Uterus (tissue), 2 donors: ENCODE results near the gene CBFA2T2.

Experiments used
- CTCF ChIP-seq, 4 experiments: fragments of 200-600 bp in 2 of 4; fragments of 450-650 bp in 2 of 4; sonication (generic) in 2 of 4; IDR thresholded peaks; one replicate each; pipeline ENCODE4 v1.5.1; 2016 to 2019; ENCODE audit warnings: antibody characterized with exemption in 4 of 4, mild to moderate bottlenecking in 2 of 4, moderate library complexity in 1 of 4
- POLR2A ChIP-seq, 2 donors: fragments of 450-650 bp; IDR thresholded peaks; one replicate each; pipeline ENCODE4 v1.6.1; 2016; ENCODE audit warnings: antibody characterized with exemption in 2 of 2, mild to moderate bottlenecking in 1 of 2, moderate library complexity in 1 of 2

- TF ChIP-seq CTCF (IDR thresholded peaks at IDR 0.05) (no peak), POLR2A (IDR thresholded peaks at IDR 0.05) (no peak)
These were observed 140.6 kb downstream of the CBFA2T2 start for GRCh38 chr20:33630507-33630906.
